HTERT RPE-1 (cell line): ENCODE measurements around the gene GLIS1.

Experiments used
- in situ Hi-C: fragments of 300-500 bp; cut with MboI; formaldehyde crosslinking; loops from 4 replicates; pipeline ENCODE4 v1.14.3; 2020; ENCODE audit warnings: low sequenced_read_pairs

GLIS1 gene

DNA sequence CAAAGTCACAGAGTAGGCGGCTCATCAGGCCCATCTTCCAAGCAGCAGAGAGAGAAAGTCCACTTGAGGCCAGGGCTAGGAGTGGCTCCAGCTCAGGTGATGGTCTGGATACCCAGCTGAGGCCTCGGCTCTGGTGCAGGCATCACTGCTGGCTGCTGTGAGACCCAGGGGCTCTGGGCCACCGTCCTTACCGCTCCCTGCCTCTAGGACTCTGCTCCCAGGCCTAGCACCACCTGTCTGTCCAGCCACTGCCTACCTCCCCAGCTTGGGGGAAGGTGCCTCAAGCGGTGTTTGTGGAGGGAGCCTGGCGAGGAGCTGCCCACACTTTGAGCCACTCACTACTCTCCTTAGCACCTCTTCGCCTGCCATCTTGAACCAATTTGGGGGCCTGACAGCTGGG, 221.9 kb downstream of the GLIS1 start:
- in situ Hi-C loops = no loop called here

DNA sequence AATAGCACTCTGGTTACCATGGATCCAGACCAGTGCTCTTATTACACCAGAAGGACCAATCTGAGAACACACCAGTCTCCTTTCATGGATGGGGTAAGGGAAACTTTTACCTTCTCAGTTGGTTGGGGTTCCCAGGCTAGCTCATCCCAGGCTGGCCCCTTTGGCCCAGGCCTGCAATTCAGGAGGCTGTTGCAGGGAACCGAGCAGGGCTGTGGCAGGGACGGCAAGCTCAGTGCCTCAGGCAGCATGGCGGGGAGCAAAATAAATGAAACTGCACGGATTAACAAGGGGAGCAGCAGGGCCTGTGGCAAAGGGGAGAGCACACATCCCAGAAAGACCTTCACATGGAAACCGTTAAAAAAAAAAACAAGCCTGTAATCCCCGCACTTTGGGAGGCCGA, 222.8 kb downstream of the GLIS1 start:
- in situ Hi-C loops = no loop called here

DNA sequence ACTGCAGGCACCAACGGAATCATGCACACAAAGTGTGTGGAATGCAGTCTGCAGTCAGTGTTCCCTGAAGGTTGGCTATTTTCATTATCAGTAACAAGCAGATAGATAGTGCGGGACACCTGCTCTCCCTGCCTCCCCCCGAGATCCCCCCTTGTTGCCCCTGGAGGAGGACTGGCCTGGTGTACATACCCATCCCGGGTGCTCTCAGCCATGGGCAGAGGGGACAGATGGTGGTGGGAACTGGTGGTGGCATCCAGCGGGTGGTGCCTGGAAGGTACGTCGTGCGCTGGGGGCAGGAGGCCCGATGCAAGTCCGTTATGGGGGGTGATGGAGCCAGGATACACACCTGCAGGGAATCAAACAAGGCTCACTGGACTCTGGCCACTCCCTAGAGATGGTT, 224.5 kb downstream of the GLIS1 start:
- in situ Hi-C loops = no loop called here

DNA sequence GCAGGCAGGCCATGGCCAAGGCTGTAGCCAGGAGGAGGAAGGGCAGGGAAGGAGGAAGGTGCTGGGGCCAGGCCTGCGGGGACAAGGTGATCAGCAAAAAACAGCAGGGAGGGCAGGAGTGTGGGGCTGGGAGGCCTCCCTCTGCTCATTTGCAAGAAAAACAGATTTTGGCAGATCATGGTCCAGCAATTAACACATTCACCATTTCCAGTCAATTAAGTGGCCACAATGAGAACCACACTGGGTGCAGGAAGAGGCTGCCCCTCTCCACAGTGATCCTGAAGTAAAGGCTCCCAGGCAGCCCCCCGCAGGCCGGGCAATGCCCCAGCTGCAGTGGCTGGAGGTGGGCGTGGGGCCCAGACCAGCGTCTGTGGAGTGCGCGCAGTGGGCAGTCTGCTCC, 225.1 kb downstream of the GLIS1 start:
- in situ Hi-C loops = no loop called here

- in situ Hi-C loops = no loop called here
Observed at GRCh38 chr1:53512807-53513755, 225.9 kb downstream of the GLIS1 start.

- in situ Hi-C loops = no loop called here
Observed at GRCh38 chr1:53511933-53512806, 226.8 kb downstream of the GLIS1 start.

DNA sequence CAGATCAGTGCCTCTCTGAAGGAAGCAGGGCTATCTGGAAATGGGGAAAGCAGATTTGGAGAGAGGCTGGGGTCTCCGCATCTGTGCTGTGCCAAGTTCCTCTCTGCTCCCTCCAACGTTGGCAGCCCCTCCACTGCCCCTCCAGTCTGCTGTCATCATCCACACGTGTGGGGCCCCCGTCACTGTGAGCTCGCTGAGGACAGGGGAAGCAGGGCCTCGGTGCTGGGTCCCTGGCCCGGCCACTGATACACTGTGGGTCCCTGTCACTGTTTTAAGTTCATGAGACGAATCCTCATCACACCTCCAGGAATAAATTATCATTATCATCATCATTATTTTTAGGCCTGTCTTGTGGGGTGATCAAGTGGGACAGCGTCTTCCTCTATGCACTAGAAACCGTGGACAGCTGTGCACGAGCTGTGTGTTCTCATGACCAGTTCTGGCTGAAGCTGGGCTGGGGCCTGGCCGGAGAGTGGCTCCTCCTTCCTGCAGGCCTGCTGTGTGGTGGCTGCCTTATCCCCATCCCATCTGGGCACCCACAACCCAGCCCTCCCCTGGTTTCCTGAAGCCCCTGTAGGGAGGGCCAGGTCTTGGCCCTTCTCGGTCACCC, 227.5 kb downstream of the GLIS1 start:
- in situ Hi-C loops = no loop called here

GRCh38 chr1:53510215-53510614, 228.7 kb downstream of the GLIS1 start:
- in situ Hi-C loops = no loop called here

GRCh38 chr1:53509775-53510174, 229.2 kb downstream of the GLIS1 start:
- in situ Hi-C loops = no loop called here

GRCh38 chr1:53508991-53509666, 229.8 kb downstream of the GLIS1 start:
- in situ Hi-C loops = no loop called here

DNA sequence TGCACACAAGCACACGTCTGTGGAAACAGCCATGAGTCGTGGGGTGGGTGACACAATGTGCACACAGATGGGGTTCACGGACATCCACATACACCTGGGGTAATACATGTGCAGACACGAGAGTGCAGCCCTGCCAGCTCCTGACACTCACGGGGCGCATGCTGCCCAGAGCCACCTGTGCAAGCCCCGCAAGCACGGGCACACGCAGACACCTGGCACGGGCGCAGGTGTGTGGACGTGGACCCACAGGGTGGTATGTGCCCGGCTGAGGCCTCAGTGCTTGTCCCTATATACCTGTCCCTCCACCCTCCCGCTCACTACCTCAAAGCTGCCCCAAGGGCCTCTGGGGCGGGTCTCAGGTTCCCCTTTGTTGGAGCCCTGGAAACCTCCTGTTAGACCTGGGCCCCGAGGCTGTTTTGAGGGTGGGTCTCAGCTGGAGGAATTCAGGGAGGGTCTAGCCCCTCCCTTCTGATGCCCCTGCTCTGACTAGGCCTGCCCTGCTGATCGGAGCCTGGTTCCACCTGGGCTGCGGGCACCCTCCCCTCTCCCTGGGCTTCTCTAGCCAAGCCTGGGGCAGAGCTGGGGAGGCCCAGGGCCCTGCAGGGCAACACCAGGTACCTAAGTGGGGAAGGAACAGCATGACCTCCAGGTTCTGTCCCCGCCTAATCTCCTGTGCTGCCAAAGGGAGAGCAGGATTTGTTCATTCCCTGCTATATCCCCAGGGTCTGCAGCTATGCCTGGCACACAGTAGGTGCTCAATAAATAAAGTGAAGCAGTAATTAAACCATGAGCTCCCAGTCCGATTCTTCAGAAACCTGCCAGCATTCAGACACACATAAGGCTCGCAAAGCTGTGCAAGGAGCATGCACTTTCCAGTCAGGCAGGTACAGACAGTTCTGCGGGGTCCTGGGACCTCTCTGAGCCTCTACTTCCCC, 230.6 kb downstream of the GLIS1 start:
- in situ Hi-C loops = no loop called here

DNA sequence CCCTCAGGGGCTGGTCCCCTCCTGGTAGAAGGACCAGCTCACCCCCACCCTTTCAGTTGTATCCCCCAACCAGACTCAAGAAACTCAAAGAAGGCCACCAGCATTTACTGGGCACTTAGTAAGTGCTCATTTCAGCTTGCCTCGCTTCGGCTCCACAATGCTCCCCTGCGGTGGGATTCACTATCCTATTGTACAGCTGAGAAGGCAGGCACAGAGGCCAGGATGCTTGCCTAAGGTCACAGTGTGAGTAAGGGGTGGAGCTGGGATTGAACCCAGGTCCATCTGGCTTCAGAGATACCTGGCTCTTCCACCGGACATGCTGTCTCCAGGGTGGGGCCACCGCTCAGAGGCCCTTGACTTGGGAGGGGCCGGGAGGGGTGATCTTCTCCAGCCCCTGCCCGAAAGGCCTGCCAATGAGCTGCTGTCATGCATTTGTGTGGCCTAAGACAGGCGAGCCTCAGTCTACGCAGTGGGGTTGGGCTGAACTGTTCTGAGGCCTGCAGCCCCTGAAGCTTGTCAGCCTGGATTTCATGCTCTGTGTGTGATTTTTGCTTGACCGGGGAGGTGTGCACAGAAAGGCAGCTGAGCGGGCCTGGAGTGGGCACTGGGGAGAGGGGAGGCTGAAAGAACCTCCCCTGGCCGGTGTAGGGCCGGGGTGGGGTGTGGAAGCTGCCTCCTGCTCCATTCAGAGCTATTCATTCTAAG, 231.7 kb downstream of the GLIS1 start:
- in situ Hi-C loops = no loop called here

DNA sequence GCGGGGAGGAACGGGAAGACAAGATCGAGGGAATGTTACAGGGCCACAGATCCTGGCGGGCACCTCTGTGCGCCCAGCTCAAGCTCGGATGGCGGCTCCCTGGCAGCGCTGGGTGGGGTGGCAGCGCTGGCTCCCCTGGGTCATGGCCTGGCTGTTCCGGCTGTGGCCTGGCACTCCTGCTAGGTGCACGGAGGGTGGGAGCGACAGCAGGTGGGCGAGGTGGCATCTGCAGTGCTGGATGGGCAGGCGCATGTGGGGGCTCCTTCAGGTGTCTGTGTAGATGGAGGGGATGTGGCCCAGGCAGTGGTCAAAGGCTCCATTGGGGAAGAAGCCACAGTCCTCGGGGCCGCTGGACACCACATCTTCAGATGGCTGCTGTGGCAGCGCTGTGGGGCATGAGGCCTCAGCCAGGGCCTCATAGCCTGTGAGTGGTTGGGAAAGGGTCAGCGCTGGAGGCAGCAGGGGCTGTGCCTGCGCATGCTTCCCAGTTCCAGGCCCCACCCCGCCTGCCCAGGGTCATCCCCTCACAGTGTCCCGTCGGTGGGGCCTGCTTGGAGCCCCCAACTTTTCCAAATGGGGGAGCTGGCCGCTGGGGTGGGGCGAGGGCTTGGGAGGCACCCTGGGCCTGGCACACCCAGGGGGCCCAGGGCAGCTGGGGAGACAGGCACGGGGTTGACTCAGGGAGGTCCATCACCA, 232.5 kb downstream of the GLIS1 start:
- in situ Hi-C loops = no loop called here

DNA sequence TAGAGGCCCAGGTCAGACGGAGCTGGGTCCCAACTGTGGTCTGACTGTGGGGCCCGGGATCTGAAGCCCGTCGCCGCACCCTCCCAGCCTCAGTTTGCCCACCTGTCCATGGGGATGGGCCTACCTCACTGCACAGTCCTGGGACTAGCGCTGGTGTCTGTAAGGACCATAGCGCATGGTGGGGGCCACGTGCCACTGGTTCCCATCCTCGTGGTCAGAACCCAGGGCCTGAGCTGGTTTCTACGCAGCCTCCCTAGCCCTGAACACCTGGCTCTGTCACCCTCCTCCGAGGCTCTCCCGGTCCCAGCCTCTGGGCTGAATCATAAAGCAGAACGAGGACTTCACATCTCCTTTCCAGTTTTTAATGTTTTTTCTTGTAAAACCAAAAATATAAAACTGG, 233.1 kb downstream of the GLIS1 start:
- in situ Hi-C loops = no loop called here

DNA sequence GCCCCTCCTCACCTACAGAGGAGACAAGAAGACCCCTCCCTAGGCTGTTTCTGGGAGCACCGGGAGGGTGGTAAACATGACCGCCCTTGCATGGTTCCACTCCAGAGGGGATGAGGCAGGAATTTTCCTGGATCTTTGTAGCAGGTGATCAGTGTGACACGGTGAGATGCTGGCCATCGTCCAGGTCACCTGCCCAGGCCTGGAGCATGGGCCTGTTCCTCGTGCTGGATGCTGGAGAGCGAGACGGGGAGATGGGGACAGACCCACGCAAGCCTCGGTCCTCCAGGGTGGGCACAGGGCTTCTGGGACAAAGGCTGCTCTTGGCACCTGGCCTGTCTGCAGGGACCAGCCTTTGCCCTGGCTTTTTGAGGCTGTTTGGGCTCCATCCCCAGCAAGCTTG, 233.6 kb downstream of the GLIS1 start:
- in situ Hi-C loops = no loop called here

DNA sequence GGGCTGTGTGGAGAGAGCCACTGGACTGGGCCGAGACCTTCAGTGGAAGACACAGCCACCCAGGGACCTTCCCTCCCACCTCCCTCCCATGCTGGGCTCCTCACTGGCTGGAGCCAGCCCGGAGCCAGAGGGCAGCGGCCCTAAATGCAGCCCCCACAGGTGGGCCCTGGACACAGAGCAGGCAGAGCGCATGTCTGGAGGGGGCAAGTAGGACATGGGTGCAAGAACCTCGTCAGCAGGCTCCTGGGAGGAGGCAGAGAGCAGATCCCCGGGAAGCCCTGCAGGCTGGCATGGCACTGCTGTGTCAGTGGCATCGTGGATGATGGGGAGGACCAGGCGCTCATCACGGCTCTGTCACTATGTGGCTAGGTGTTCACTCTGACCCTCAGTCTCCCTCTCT, 234.1 kb downstream of the GLIS1 start:
- in situ Hi-C loops = no loop called here

GRCh38 chr1:53503433-53504217, 235.3 kb downstream of the GLIS1 start:
- in situ Hi-C loops = no loop called here
